ENCODE data around the gene XRCC6.

DNA sequence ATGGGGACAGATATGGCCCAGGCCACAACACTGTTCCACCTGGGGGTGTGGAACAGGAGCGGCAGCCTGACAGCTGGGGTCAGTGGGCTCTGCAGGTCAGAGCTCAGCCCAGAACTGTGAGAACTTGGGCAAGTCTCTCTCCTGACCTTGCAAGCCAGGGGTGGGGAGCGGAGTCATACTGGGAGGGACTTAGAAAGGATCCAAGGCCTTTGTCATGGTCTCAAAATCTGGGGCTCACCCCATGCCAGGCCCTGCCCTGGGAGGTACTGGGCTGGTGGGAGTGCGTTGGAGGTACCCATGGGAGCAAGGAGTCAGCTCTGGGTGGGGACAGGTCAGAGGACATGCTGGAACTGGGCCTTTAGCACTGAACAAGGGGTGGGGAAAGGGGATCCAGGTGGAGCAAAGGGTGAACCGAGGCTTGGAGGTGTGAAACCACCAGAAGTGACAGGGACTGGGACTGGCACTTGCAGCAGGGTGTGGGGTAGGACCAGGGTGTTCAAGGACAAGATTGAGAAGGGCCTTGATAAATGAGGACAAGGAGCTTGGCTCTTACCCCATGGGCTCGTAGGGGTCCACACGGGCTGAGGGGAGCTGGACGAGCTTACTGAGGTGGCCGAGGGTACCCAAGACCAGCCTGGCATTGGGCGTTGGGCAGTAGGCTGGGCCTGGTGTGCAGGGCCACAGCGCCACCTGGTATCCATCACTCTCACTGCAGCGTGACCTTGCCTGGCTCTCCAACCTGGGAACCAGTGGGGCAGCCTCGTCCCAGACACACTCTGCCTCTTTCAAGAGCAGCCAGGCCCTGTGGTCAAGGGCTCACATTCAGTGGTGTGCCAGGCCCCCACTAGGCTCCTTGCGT, 24.1 kb upstream of the XRCC6 start:
- TF ChIP-seq EP300 (IDR thresholded peaks at IDR 0.05; ENCODE audit: low read length) (no peak), MCM7 (IDR thresholded peaks at IDR 0.05) (no peak), PPARD (CRISPR knock-in tag; IDR thresholded peaks at IDR 0.05) (no peak), ZNF316 (IDR thresholded peaks at IDR 0.05) (no peak), POLR2AphosphoS5 (IDR thresholded peaks at IDR 0.05; ENCODE audit: control insufficient read depth, insufficient read depth, low read depth, low read length) (no peak), NFYB (IDR thresholded peaks at IDR 0.05; ENCODE audit: extremely low read depth, insufficient read length) (no peak), CBX2 (IDR thresholded peaks at IDR 0.05; ENCODE audit: insufficient read depth, low read length, poor library complexity, severe bottlenecking) (no peak)

Data from K562 (cell line).